Stimulated activated naive CD8-positive, alpha-beta T cell treated with anti-CD3 and anti-CD28 coated beads, Interleukin-15, amount 100 ng/mL, for 72 hours (primary cell): ENCODE data around the gene INPP5B.

ENCODE experiments used
- ATAC-seq: fragments of 150-1000 bp; cut with Tn5 transposase; 2 replicates; pipeline ENCODE4 v1.10.0; 2021; ENCODE audit warnings: mild to moderate bottlenecking, moderate library complexity
- DNase-seq, 2 donors: peaks; one replicate each; pipeline ENCODE4 v3.0.0; 2021 to 2022
- H3K27ac Mint-ChIP-seq, 2 donors: one replicate each; pipeline ENCODE4 v1.8.0; 2022; ENCODE audit warnings: mild to moderate bottlenecking in 2 of 2, mixed read lengths in 2 of 2, moderate library complexity in 2 of 2
- H3K27me3 Mint-ChIP-seq: one replicate; pipeline ENCODE4 v1.8.0; 2022; ENCODE audit warnings: mixed read lengths
- H3K4me1 Mint-ChIP-seq: one replicate; pipeline ENCODE4 v1.8.0; 2022; ENCODE audit warnings: mild to moderate bottlenecking, mixed read lengths
- H3K4me3 Mint-ChIP-seq, 2 donors: one replicate each; pipeline ENCODE4 v1.8.0; 2022; ENCODE audit warnings: mild to moderate bottlenecking in 2 of 2, mixed read lengths in 2 of 2, moderate library complexity in 1 of 2
- H3K9me3 Mint-ChIP-seq, 2 donors: one replicate each; pipeline ENCODE4 v1.8.0; 2022; ENCODE audit warnings: mixed read lengths in 2 of 2

The INPP5B gene

GRCh38 chr1:37878071-37878470 is 68.8 kb downstream of the INPP5B start:
- Mint-ChIP-seq H3K9me3 (no peaks in the 10 kb centered on the region), H3K27ac (peak overlapping the region in 1 of 2 donors; percentile 15), H3K4me3 (no peak overlapping the region), H3K4me1 (no peaks in the 10 kb centered on the region), H3K27me3 (no peaks in the 10 kb centered on the region)
- DNase-seq (no peak), ATAC-seq (no peak)

GRCh38 chr1:37875833-37876232 is 71.0 kb downstream of the INPP5B start:
- Mint-ChIP-seq H3K27ac (no peak overlapping the region), H3K9me3 (no peaks in the 10 kb centered on the region), H3K4me1 (no peaks in the 10 kb centered on the region), H3K4me3 (no peak overlapping the region), H3K27me3 (no peaks in the 10 kb centered on the region)
- ATAC-seq: no peak
- DNase-seq: no peak

GRCh38 chr1:37872692-37873091 is 74.2 kb downstream of the INPP5B start:
- H3K4me3 Mint-ChIP-seq: no peak overlapping the region
- no peaks in the 10 kb centered on the region for H3K4me1 Mint-ChIP-seq
- H3K9me3 Mint-ChIP-seq: no peaks in the 10 kb centered on the region
- DNase-seq (no peak), ATAC-seq (no peak)
- no peak overlapping the region for H3K27ac Mint-ChIP-seq
- H3K27me3 Mint-ChIP-seq: no peaks in the 10 kb centered on the region

GRCh38 chr1:37868466-37868865 is 78.4 kb downstream of the INPP5B start:
- ATAC-seq (no peak), DNase-seq (no peak)
- Mint-ChIP-seq H3K9me3 (no peaks in the 10 kb centered on the region), H3K27me3 (no peaks in the 10 kb centered on the region), H3K4me1 (peaks cover 16% of the 10 kb centered on the region), H3K4me3 (no peak overlapping the region), H3K27ac (no peak overlapping the region)

GRCh38 chr1:37867784-37868183 is 79.1 kb downstream of the INPP5B start:
- Mint-ChIP-seq H3K4me1 (peaks cover 16% of the 10 kb centered on the region), H3K4me3 (no peak overlapping the region), H3K9me3 (no peaks in the 10 kb centered on the region), H3K27ac (peak overlapping the region in 1 of 2 donors; percentile 54), H3K27me3 (no peaks in the 10 kb centered on the region)
- no peak for DNase-seq
- ATAC-seq: no peak

GRCh38 chr1:37866491-37866890 is 80.4 kb downstream of the INPP5B start:
- Mint-ChIP-seq H3K27me3 (no peaks in the 10 kb centered on the region), H3K4me1 (peaks cover 16% of the 10 kb centered on the region), H3K4me3 (no peak overlapping the region), H3K9me3 (no peaks in the 10 kb centered on the region), H3K27ac (peak overlapping the region; percentile 68 to 97)
- ATAC-seq: no peak
- DNase-seq: no peak

GRCh38 chr1:37865348-37866120 is 81.3 kb downstream of the INPP5B start:
- Mint-ChIP-seq H3K27me3 (no peaks in the 10 kb centered on the region), H3K4me1 (peaks cover 18% of the 10 kb centered on the region), H3K27ac (peak overlapping the region; percentile 68 to 97), H3K4me3 (no peak overlapping the region), H3K9me3 (no peaks in the 10 kb centered on the region)
- ATAC-seq (peak; percentile 93), DNase-seq (peak; percentile 16 to 50)

- ATAC-seq (no peak), DNase-seq (no peak)
- Mint-ChIP-seq H3K4me1 (peaks cover 33% of the 10 kb centered on the region), H3K27ac (no peak overlapping the region), H3K4me3 (no peak overlapping the region), H3K27me3 (no peaks in the 10 kb centered on the region), H3K9me3 (no peaks in the 10 kb centered on the region)
Measured at GRCh38 chr1:37862330-37862729, 84.5 kb downstream of the INPP5B start.

GRCh38 chr1:37861151-37861550 is 85.7 kb downstream of the INPP5B start:
- Mint-ChIP-seq H3K27ac (no peak overlapping the region), H3K27me3 (no peaks in the 10 kb centered on the region), H3K4me3 (no peak overlapping the region), H3K4me1 (peaks cover 34% of the 10 kb centered on the region), H3K9me3 (no peaks in the 10 kb centered on the region)
- DNase-seq (no peak), ATAC-seq (no peak)

GRCh38 chr1:37860346-37860666 is 86.5 kb downstream of the INPP5B start:
- peak overlapping the region; percentile 91 to 100 for H3K4me3 Mint-ChIP-seq
- peak overlapping the region; percentile 99 for H3K27ac Mint-ChIP-seq
- H3K4me1 Mint-ChIP-seq: peaks cover 27% of the 10 kb centered on the region
- H3K27me3 Mint-ChIP-seq: no peaks in the 10 kb centered on the region
- no peaks in the 10 kb centered on the region for H3K9me3 Mint-ChIP-seq
- no peak for ATAC-seq
- DNase-seq: no peak

GRCh38 chr1:37859507-37860345 is 87.1 kb downstream of the INPP5B start, which contains the start of gene MTF1:
Gene MTF1, minus strand, starts transcription at chr1:37859592. Its CDS starts 1,934 bp downstream, at chr1:37857658.
- Mint-ChIP-seq H3K27me3 (no peaks in the 10 kb centered on the region), H3K4me3 (peak within 1 kb of the TSS; percentile 91 to 100), H3K9me3 (no peaks in the 10 kb centered on the region), H3K27ac (peak within 1 kb of the TSS; percentile 99), H3K4me1 (peaks cover 29% of the 10 kb centered on the region)
- peak; percentile 95 to 97 for DNase-seq
- ATAC-seq: peak; percentile 99

GRCh38 chr1:37858931-37859506 is 87.8 kb downstream of the INPP5B start:
- H3K27me3 Mint-ChIP-seq: no peaks in the 10 kb centered on the region
- peak overlapping the region; percentile 99 for H3K27ac Mint-ChIP-seq
- H3K9me3 Mint-ChIP-seq: no peaks in the 10 kb centered on the region
- peaks cover 36% of the 10 kb centered on the region for H3K4me1 Mint-ChIP-seq
- peak overlapping the region; percentile 91 to 100 for H3K4me3 Mint-ChIP-seq
- DNase-seq: peak; percentile 7 to 26
- peak; percentile 1 for ATAC-seq

- ATAC-seq: no peak
- no peak overlapping the region for H3K4me3 Mint-ChIP-seq
- H3K27ac Mint-ChIP-seq: no peak overlapping the region
Measured at GRCh38 chr1:37854406-37854805, 92.4 kb downstream of the INPP5B start.

GRCh38 chr1:37853157-37853556 is 93.7 kb downstream of the INPP5B start:
- H3K4me1 Mint-ChIP-seq: peaks cover 24% of the 10 kb centered on the region
- no peaks in the 10 kb centered on the region for H3K9me3 Mint-ChIP-seq
- no peaks in the 10 kb centered on the region for H3K27me3 Mint-ChIP-seq
- ATAC-seq: no peak
- H3K27ac Mint-ChIP-seq: no peak overlapping the region
- H3K4me3 Mint-ChIP-seq: no peak overlapping the region
- DNase-seq: no peak

More at GRCh38 chr1:37854406-37854805, 92.4 kb downstream of the INPP5B start:
- no peak for DNase-seq
- Mint-ChIP-seq H3K4me1 (peaks cover 30% of the 10 kb centered on the region), H3K9me3 (no peaks in the 10 kb centered on the region), H3K27me3 (no peaks in the 10 kb centered on the region)

GRCh38 chr1:37851782-37852210 is 95.1 kb downstream of the INPP5B start:
- no peak overlapping the region for H3K4me3 Mint-ChIP-seq
- ATAC-seq: no peak
- peaks cover 21% of the 10 kb centered on the region for H3K4me1 Mint-ChIP-seq
- DNase-seq: no peak
- H3K9me3 Mint-ChIP-seq: no peaks in the 10 kb centered on the region
- no peak overlapping the region for H3K27ac Mint-ChIP-seq
- no peaks in the 10 kb centered on the region for H3K27me3 Mint-ChIP-seq

- no peaks in the 10 kb centered on the region for H3K9me3 Mint-ChIP-seq
- H3K4me1 Mint-ChIP-seq: peaks cover 26% of the 10 kb centered on the region
- ATAC-seq (no peak), DNase-seq (no peak)
- H3K4me3 Mint-ChIP-seq: no peak overlapping the region
- H3K27ac Mint-ChIP-seq: no peak overlapping the region
- H3K27me3 Mint-ChIP-seq: no peaks in the 10 kb centered on the region
Measured at GRCh38 chr1:37851262-37851661, 95.6 kb downstream of the INPP5B start.
